ENCODE results near the gene MRPS6. TPM values are rescaled to one million over a fixed set of nuclear protein-coding genes. Genes with fewer than 3 reads are reported as not detected.

MRPS6 gene
- total and polyA plus RNA-seq, 2 experiments from 2014 or later: 54.9 to 201 TPM

GRCh38 chr21:34174470-34174869, 101.1 kb downstream of the MRPS6 start:
- H3K27me3 ChIP-seq: no peaks in the 10 kb centered on the region
- TF ChIP-seq CTCF (IDR thresholded peaks at IDR 0.05; ENCODE audit: poor library complexity) (no peak), EZH2phosphoT487 (IDR thresholded peaks at IDR 0.05; ENCODE audit: low read depth, severe bottlenecking, unreplicated experiment) (no peak), EZH2 (IDR thresholded peaks at IDR 0.05; ENCODE audit: borderline replicate concordance) (no peak)
- H3K9me3 ChIP-seq (ENCODE audit: low read depth): peaks cover 22% of the 10 kb centered on the region
- no peaks in the 10 kb centered on the region for H3K9me2 ChIP-seq (replicated peaks; ENCODE audit: insufficient read depth)
- H3K27ac ChIP-seq: no peak overlapping the region
- H3K4me2 ChIP-seq: no peak overlapping the region
- H3K4me3 ChIP-seq: no peak overlapping the region
- DNase-seq (ENCODE audit: low spot score): no peak
- no peak overlapping the region for H2AFZ ChIP-seq
- H3K79me2 ChIP-seq: no peaks in the 10 kb centered on the region
- H3K36me3 ChIP-seq (replicated peaks; ENCODE audit: insufficient read depth, low read depth): no peaks in the 10 kb centered on the region
- H3K4me1 ChIP-seq (ENCODE audit: insufficient read depth): no peaks in the 10 kb centered on the region
- no peaks in the 10 kb centered on the region for H4K20me1 ChIP-seq (ENCODE audit: insufficient read depth, poor library complexity, severe bottlenecking)

- Histone ChIP-seq H3K4me3 (no peak overlapping the region), H3K4me2 (no peak overlapping the region), H3K27ac (no peak overlapping the region), H3K4me1 (ENCODE audit: insufficient read depth) (no peaks in the 10 kb centered on the region), H4K20me1 (ENCODE audit: insufficient read depth, poor library complexity, severe bottlenecking) (no peaks in the 10 kb centered on the region), H3K79me2 (no peaks in the 10 kb centered on the region), H2AFZ (no peak overlapping the region), H3K27me3 (no peaks in the 10 kb centered on the region), H3K9me3 (ENCODE audit: low read depth) (peaks cover 15% of the 10 kb centered on the region), H3K36me3 (replicated peaks; ENCODE audit: insufficient read depth, low read depth) (no peaks in the 10 kb centered on the region), H3K9me2 (replicated peaks; ENCODE audit: insufficient read depth) (no peaks in the 10 kb centered on the region)
- WGBS (ENCODE audit: low lambda C conversion rate, missing lambda C conversion rate): 95% methylated on average over 1 of the region's 1 CpG
- no peak for TF ChIP-seq CTCF (IDR thresholded peaks at IDR 0.05; ENCODE audit: poor library complexity)
- TF ChIP-seq EZH2phosphoT487 (IDR thresholded peaks at IDR 0.05; ENCODE audit: low read depth, severe bottlenecking, unreplicated experiment): no peak
- TF ChIP-seq EZH2 (IDR thresholded peaks at IDR 0.05; ENCODE audit: borderline replicate concordance): no peak
- DNase-seq (ENCODE audit: low spot score): no peak
Measured at GRCh38 chr21:34176448-34176847, 103.1 kb downstream of the MRPS6 start.

GRCh38 chr21:34177919-34178567, 104.7 kb downstream of the MRPS6 start:
- H3K4me3 ChIP-seq: no peak overlapping the region
- H4K20me1 ChIP-seq (ENCODE audit: insufficient read depth, poor library complexity, severe bottlenecking): no peaks in the 10 kb centered on the region
- H3K9me2 ChIP-seq (replicated peaks; ENCODE audit: insufficient read depth): no peaks in the 10 kb centered on the region
- H3K79me2 ChIP-seq: no peaks in the 10 kb centered on the region
- no peaks in the 10 kb centered on the region for H3K27me3 ChIP-seq
- no peaks in the 10 kb centered on the region for H3K36me3 ChIP-seq (replicated peaks; ENCODE audit: insufficient read depth, low read depth)
- no peaks in the 10 kb centered on the region for H3K4me1 ChIP-seq (ENCODE audit: insufficient read depth)
- H2AFZ ChIP-seq: no peak overlapping the region
- no peak overlapping the region for H3K4me2 ChIP-seq
- WGBS (ENCODE audit: low lambda C conversion rate, missing lambda C conversion rate): 80% methylated on average over 7 of the region's 7 CpGs
- H3K9me3 ChIP-seq (ENCODE audit: low read depth): peaks cover 10% of the 10 kb centered on the region
- no peak for DNase-seq (ENCODE audit: low spot score)
- no peak overlapping the region for H3K27ac ChIP-seq
- no peak for TF ChIP-seq EZH2phosphoT487 (IDR thresholded peaks at IDR 0.05; ENCODE audit: low read depth, severe bottlenecking, unreplicated experiment)
- TF ChIP-seq EZH2 (IDR thresholded peaks at IDR 0.05; ENCODE audit: borderline replicate concordance): no peak
- no peak for TF ChIP-seq CTCF (IDR thresholded peaks at IDR 0.05; ENCODE audit: poor library complexity)

Data from hepatocyte (in vitro differentiated cells).